MM.1S (cell line): Measurements from ENCODE around the gene TBC1D2.

ENCODE experiments used
- EZH2phosphoT487 ChIP-seq: fragments of 300-600 bp; sonication (generic); IDR thresholded peaks from 2 replicates; pipeline ENCODE4 v1.6.1; 2018; ENCODE audit warnings: antibody characterized with exemption, low read length
- TF ChIP-seq, protein P1 (sequence below): fragments of 300-600 bp; sonication (generic); IDR thresholded peaks from 2 replicates; pipeline ENCODE4 v1.5.1; 2016; ENCODE audit warnings: antibody characterized with exemption, low read length, mixed read lengths

DNA sequence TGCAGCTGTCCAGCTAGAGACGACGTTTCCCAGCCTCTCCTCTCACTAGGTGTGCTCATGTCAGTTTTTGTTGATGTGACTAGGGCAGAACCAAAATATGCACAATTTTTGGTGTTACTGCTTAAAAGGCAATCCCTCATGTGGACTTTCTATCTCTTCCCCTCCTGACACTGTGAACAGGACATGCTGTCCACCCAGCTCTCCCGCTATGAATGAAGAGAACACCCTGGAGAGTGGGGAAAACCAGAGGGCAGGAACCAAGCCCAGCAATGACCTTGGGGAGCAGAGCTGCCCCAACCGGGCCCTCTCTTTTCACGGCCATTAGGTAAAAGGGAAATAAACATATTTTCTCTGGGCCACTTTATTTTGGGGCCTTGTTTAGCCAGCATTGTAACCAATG is 46.7 kb upstream of the TBC1D2 start:
- TF ChIP-seq, protein P1, sequence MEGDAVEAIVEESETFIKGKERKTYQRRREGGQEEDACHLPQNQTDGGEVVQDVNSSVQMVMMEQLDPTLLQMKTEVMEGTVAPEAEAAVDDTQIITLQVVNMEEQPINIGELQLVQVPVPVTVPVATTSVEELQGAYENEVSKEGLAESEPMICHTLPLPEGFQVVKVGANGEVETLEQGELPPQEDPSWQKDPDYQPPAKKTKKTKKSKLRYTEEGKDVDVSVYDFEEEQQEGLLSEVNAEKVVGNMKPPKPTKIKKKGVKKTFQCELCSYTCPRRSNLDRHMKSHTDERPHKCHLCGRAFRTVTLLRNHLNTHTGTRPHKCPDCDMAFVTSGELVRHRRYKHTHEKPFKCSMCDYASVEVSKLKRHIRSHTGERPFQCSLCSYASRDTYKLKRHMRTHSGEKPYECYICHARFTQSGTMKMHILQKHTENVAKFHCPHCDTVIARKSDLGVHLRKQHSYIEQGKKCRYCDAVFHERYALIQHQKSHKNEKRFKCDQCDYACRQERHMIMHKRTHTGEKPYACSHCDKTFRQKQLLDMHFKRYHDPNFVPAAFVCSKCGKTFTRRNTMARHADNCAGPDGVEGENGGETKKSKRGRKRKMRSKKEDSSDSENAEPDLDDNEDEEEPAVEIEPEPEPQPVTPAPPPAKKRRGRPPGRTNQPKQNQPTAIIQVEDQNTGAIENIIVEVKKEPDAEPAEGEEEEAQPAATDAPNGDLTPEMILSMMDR, result no peak
- no peak for TF ChIP-seq EZH2phosphoT487
